ENCODE results near the gene CUX1.

DNA sequence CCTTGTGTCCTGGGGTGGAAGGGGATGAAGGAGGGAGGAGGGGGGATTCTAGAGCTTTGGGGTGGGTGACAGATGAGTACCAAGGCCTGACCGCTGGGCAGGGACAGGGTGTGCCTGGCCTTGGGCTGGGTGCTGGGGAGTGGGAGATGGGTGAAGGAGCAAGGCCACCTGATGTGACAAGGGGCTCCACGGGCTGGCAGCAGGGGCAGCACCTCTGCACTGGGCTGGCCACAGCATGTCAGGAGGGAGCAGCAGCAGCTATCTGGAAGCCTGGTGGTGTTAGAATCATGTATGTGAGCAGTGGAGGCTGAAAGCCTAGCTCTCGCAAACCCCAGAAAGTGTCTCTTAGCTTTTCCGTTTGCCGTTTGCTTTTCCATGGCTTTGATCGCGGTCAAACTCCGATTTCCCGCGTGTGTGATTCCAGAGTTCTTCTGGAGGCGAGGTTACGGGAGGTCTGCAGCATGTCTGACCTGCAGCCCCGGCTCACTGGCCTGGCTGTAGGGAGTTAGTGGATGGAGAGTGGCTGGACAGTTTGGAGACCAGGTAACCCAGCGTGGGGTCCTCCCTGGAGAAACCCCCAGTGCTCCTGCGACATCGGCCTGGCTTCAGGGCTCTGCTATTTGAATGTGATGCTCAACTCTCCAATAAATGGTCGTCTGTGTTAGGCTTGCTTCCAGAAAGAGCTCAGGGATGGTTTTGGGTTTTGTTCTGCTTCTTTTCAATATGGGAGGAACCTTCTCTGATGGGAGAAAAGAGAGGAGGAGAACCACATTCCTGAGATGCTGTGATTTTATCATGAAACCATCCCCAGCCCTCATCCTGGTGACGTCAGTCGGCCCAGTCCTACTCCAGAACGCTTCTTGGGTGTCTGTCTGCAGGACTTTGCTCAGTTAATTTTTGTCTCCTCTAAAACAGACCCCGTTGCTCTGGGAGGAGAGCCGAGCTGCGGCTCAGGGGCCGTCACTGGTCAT, 105.5 kb downstream of the CUX1 start:
- TF ChIP-seq POLR2AphosphoS5 (IDR thresholded peaks at IDR 0.05) = no peak
- TF ChIP-seq, protein P1, sequence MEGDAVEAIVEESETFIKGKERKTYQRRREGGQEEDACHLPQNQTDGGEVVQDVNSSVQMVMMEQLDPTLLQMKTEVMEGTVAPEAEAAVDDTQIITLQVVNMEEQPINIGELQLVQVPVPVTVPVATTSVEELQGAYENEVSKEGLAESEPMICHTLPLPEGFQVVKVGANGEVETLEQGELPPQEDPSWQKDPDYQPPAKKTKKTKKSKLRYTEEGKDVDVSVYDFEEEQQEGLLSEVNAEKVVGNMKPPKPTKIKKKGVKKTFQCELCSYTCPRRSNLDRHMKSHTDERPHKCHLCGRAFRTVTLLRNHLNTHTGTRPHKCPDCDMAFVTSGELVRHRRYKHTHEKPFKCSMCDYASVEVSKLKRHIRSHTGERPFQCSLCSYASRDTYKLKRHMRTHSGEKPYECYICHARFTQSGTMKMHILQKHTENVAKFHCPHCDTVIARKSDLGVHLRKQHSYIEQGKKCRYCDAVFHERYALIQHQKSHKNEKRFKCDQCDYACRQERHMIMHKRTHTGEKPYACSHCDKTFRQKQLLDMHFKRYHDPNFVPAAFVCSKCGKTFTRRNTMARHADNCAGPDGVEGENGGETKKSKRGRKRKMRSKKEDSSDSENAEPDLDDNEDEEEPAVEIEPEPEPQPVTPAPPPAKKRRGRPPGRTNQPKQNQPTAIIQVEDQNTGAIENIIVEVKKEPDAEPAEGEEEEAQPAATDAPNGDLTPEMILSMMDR (IDR thresholded peaks at IDR 0.05) = no peak
- TF ChIP-seq POLR2A (IDR thresholded peaks at IDR 0.05) = no peak

All from breast epithelium (tissue), 3 donors.